ENCODE measurements around the gene GATB. TPM values are rescaled to one million over a fixed set of nuclear protein-coding genes. Genes with fewer than 3 reads are reported as not detected.

The GATB gene
- total RNA-seq, 1 donor: 17.2 TPM

- no peak for DNase-seq (ENCODE audit: low read depth)
- TF ChIP-seq CTCF (IDR thresholded peaks at IDR 0.05; ENCODE audit: insufficient read depth, low read length): no peak
- H3K4me3 ChIP-seq (ENCODE audit: low read depth, low read length): no peak overlapping the region
Observed at GRCh38 chr4:151667666-151668065, 93.1 kb downstream of the GATB start.

DNA sequence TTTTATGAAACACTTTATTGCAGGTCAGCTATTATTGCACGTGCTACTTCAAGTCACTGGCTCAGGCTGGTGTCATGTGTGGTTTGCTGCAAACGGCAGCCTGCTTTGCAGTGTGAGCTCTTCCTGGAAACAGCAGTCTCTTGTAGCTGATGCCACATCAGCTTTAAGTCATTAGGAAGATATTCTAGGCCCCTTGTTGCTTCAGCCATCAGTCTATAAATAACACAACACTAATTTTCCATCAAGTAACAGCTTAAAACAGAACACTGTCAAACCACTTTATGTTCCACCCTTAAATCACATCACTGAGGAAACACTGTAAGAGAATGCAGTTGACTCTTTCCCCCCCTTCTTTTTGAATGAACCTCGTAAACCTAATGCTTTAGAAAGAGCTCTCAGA lies 93.8 kb downstream of the GATB start:
- TF ChIP-seq CTCF (IDR thresholded peaks at IDR 0.05; ENCODE audit: insufficient read depth, low read length): no peak
- no peak overlapping the region for H3K4me3 ChIP-seq (ENCODE audit: low read depth, low read length)
- DNase-seq (ENCODE audit: low read depth): no peak

GRCh38 chr4:151666501-151666900 lies 94.3 kb downstream of the GATB start:
- DNase-seq (ENCODE audit: low read depth): no peak
- TF ChIP-seq CTCF (IDR thresholded peaks at IDR 0.05; ENCODE audit: insufficient read depth, low read length): no peak
- H3K4me3 ChIP-seq (ENCODE audit: low read depth, low read length): no peak overlapping the region

DNA sequence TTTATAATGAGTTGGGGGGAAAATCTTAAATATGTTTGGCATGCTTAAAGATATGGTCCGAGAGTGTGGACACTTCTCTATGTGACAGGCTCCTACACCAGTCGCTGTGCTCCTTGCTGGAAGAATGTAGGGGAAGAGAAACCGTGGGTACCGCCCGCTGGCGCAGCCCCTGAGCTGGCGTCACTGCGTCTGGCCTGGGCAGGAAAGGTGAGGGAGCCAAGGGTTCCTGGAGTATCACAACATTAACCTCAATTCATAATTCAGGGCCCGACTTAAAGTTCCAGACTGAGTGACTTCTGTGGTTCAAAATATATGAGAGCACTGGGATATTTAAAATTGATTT lies 95.1 kb downstream of the GATB start:
- H3K4me3 ChIP-seq (ENCODE audit: low read depth, low read length): no peak overlapping the region
- TF ChIP-seq CTCF (IDR thresholded peaks at IDR 0.05; ENCODE audit: insufficient read depth, low read length): no peak

DNA sequence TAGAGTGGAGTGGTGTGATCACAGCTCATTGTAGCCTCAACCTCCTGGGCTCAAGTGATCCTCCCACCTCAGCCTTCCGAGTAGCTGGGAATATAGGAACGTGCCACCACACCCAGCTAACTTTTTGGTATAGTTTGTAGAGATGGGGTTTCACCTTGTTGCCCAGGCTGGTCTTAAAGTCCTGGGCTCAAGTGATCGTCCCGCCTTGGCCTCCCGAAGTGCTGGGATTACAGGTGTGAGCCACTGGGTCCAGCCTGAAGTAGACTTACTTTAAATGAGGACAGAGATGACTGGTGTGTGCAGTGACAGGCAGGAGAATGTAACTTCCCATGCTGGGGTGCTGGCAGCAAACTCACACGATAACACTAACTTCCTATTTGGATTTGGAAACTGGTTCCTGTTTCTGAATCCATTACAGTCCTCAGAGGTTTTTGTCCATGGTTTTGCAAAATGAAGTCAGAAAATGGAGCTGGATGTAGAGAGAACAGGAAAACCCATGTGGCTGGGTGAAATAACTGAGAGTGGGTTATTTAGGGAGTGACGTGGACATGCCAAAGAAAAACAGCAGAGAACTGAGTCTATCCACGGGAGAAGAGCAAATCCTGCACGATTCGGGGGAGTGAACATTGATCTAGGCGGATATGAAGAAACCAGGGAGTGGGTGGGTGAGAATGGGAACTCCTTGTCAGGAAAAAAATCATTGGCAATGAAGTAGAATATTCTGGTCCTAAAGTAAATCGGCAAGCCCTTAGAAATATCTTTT lies 95.6 kb downstream of the GATB start:
- H3K4me3 ChIP-seq (ENCODE audit: low read depth, low read length): no peak overlapping the region
- DNase-seq (ENCODE audit: low read depth): no peak
- TF ChIP-seq CTCF (IDR thresholded peaks at IDR 0.05; ENCODE audit: insufficient read depth, low read length): no peak

More for the DNA sequence above, 95.1 kb downstream of the GATB start:
- DNase-seq (ENCODE audit: low read depth): no peak

GRCh38 chr4:151664289-151664688 lies 96.5 kb downstream of the GATB start:
- TF ChIP-seq CTCF (IDR thresholded peaks at IDR 0.05; ENCODE audit: insufficient read depth, low read length): no peak
- H3K4me3 ChIP-seq (ENCODE audit: low read depth, low read length): no peak overlapping the region
- no peak for DNase-seq (ENCODE audit: low read depth)

DNA sequence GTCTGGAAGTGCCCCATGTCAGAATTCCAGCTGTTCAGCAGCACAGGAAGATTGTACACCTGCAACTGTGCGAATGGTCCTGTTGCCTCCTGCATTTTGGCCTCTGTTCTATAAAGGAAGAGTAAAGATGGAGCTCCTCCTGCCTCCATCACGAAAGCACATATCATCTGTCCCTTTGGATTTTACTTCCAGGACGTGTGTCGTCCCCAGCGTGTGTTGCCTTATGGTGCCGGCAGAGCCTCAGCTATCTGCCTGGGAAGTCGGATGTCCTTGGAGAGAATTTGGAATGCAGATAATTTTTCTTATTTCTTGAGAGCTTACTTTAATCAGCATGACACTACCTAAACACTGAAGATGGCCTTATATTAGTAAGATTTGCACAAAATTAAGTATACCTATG lies 97.7 kb downstream of the GATB start:
- no peak for TF ChIP-seq CTCF (IDR thresholded peaks at IDR 0.05; ENCODE audit: insufficient read depth, low read length)
- no peak for DNase-seq (ENCODE audit: low read depth)
- H3K4me3 ChIP-seq (ENCODE audit: low read depth, low read length): no peak overlapping the region

Data from fibroblast of the aortic adventitia (primary cell).